Suprapubic skin (tissue), 4 donors: ENCODE measurements around the gene TP53TG5. TPM values are rescaled to one million over a fixed set of nuclear protein-coding genes. Genes with fewer than 3 reads are reported as not detected.

Experiments
- DNase-seq, 2 donors: peaks; one replicate each; pipeline ENCODE4 v3.0.0-alpha.2; 2019; ENCODE audit warnings: low spot score in 2 of 2
- H3K27ac ChIP-seq: fragments of 200-600 bp; sonication (generic); one replicate; pipeline ENCODE4 v1.5.1; 2019
- H3K27me3 ChIP-seq: fragments of 200-600 bp; sonication (generic); one replicate; pipeline ENCODE4 v1.5.1; 2019
- H3K36me3 ChIP-seq: fragments of 200-600 bp; sonication (generic); one replicate; pipeline ENCODE4 v1.5.1; 2019
- H3K4me1 ChIP-seq: fragments of 200-600 bp; sonication (generic); one replicate; pipeline ENCODE4 v1.5.1; 2019
- H3K4me3 ChIP-seq: fragments of 200-600 bp; sonication (generic); one replicate; pipeline ENCODE4 v1.5.1; 2019; ENCODE audit warnings: mild to moderate bottlenecking
- H3K9me3 ChIP-seq: fragments of 200-600 bp; sonication (generic); one replicate; pipeline ENCODE4 v1.5.1; 2019
- EP300 ChIP-seq: sonication (generic); formaldehyde crosslinking; IDR thresholded peaks from one replicate; pipeline ENCODE4 v1.6.1; 2017; ENCODE audit warnings: antibody characterized with exemption
- POLR2A ChIP-seq, 2 donors: fragments of 450-650 bp; IDR thresholded peaks; one replicate each; pipeline ENCODE4 v1.6.1; 2017; ENCODE audit warnings: antibody characterized with exemption in 2 of 2, mild to moderate bottlenecking in 2 of 2, moderate library complexity in 2 of 2
- POLR2AphosphoS5 ChIP-seq, 3 donors: sonication (generic); formaldehyde crosslinking; IDR thresholded peaks; one replicate each; pipeline ENCODE4 v1.6.1; 2017; ENCODE audit warnings: antibody characterized with exemption in 3 of 3
- WGBS: methylation state at CpG from one replicate; pipeline ENCODE4 v1.1.5; 2018; 5-methylcytosine and 5-hydroxymethylcytosine counted together
- total RNA-seq, 4 donors: library from RNA; depleted of rRNA; stranded (reverse); fragments of >200 nt; gene quantifications; one replicate each; pipeline ENCODE4 v1.1.0, GENCODE V29; 2016
- TF ChIP-seq, protein P1 (sequence below), 2 donors: fragments of 200-600 bp in 1 of 2; fragments of 450-650 bp in 1 of 2; sonication (generic) in 1 of 2; IDR thresholded peaks; one replicate each; pipeline ENCODE4 v1.5.1; 2016 to 2019; ENCODE audit warnings: antibody characterized with exemption in 2 of 2, mild to moderate bottlenecking in 1 of 2, moderate library complexity in 1 of 2

TP53TG5 gene
- total RNA-seq, 4 donors from 2014 or later: 0.32 TPM; not detected in 3

DNA sequence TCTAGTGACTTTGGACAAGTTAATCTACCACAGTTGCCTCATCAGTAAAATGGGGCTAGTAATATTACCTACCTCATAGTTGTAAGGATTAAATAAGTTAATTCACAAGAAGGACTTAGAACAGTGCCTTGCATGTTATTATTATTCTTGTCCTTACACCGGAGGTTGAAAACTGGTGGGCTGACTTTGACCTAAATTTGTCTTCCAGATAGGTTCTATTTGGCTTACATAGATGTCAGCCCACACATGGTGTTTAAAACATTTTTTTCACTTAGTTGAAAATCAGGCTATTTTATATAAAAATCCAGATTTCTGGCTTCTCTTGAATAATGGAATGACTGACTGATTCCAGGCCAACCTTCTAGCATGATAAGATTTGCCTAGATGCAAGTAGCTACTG, 11.9 kb downstream of the TP53TG5 start:
- no peak for DNase-seq
- Histone ChIP-seq H3K9me3 (no peaks in the 10 kb centered on the region), H3K27ac (no peak overlapping the region), H3K4me1 (peaks cover 22% of the 10 kb centered on the region), H3K36me3 (peaks cover 32% of the 10 kb centered on the region), H3K4me3 (no peak overlapping the region), H3K27me3 (no peaks in the 10 kb centered on the region)
- 89% methylated on average over 1 of the region's 1 CpG for WGBS
- TF ChIP-seq EP300: no peak
- TF ChIP-seq POLR2AphosphoS5 (IDR thresholded peaks at IDR 0.05): no peak
- no peak for TF ChIP-seq POLR2A (IDR thresholded peaks at IDR 0.05)
- TF ChIP-seq, protein P1, sequence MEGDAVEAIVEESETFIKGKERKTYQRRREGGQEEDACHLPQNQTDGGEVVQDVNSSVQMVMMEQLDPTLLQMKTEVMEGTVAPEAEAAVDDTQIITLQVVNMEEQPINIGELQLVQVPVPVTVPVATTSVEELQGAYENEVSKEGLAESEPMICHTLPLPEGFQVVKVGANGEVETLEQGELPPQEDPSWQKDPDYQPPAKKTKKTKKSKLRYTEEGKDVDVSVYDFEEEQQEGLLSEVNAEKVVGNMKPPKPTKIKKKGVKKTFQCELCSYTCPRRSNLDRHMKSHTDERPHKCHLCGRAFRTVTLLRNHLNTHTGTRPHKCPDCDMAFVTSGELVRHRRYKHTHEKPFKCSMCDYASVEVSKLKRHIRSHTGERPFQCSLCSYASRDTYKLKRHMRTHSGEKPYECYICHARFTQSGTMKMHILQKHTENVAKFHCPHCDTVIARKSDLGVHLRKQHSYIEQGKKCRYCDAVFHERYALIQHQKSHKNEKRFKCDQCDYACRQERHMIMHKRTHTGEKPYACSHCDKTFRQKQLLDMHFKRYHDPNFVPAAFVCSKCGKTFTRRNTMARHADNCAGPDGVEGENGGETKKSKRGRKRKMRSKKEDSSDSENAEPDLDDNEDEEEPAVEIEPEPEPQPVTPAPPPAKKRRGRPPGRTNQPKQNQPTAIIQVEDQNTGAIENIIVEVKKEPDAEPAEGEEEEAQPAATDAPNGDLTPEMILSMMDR (IDR thresholded peaks at IDR 0.05): no peak

DNA sequence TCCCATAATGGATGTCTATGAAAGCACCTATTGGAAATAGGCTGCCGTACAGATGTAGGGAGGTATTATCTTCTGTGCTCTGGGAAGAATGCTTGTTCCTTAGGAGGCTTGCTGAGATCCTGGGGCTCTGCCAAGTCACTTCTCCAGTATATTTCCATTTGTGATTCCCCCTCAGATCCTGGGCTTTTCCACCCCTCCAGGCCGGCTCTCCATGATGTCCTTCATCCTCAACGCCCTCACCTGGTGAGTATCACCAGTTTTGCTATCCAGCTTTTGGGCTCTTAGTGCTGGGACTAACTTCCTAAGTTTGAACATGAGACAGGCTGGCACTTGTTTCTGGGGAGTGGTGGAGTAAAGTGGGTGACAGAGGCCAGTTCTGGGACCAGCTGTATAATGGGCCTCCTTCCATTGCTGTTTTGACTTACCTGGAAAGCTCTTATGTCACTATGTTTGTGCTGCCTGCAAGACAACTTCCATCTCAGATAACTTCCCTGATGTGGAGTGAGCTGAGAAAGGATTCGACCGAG, 12.6 kb downstream of the TP53TG5 start:
- no peak overlapping the region for H3K4me3 ChIP-seq
- no peak for DNase-seq
- TF ChIP-seq POLR2A (IDR thresholded peaks at IDR 0.05): no peak
- TF ChIP-seq EP300: no peak
- TF ChIP-seq, protein P1 (IDR thresholded peaks at IDR 0.05): no peak
- TF ChIP-seq POLR2AphosphoS5 (IDR thresholded peaks at IDR 0.05): no peak
- peaks cover 32% of the 10 kb centered on the region for H3K36me3 ChIP-seq
- H3K27ac ChIP-seq: no peak overlapping the region
- H3K27me3 ChIP-seq: no peaks in the 10 kb centered on the region
- WGBS: 83% methylated on average over 5 of the region's 5 CpGs
- peaks cover 25% of the 10 kb centered on the region for H3K4me1 ChIP-seq
- H3K9me3 ChIP-seq: no peaks in the 10 kb centered on the region

DNA sequence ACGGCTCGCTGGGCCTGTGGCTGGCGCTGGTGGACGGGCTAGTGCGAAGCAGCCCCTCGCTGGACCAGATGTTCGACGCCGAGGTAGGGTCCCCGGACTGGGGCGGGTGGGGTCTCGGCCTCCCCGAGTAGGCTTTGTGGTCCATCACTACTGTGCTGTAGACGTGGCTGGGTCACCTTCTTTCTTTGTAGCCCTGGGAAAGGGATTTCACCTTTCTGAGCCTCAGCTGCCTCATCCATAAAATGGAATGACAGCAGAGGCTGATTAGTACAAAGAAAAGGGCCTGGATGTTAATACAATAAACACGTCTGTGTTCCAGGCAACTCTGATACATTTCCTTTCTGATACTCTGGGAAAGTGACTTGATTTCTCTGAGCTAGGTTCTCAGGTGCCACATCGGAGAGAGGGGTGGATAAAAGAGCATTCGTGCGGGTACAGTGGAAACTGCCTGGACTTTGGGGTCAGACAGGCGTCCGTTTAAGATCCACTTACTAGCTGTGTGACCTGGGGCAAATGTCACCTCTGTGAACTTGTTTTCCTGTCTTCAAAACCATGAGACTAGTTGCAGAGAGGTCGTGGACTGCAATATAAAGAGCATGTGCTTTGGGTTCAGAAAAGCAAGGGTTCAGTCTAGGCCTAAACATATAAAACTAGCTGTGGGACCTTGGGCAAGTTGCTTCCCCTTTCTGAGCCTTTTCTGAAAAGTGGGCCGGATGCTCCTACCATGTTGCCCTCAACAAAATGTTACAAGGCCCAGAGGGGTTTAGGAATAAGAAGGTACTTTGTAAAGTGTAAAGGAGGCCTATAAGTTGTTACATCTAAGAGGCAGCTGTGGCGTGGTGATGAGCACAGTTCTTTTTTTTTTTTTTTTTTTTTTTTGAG, 14.3 kb downstream of the TP53TG5 start:
- Histone ChIP-seq H3K4me1 (peaks cover 39% of the 10 kb centered on the region), H3K9me3 (no peaks in the 10 kb centered on the region), H3K27ac (peak overlapping the region; percentile 95), H3K4me3 (peak overlapping the region; percentile 82), H3K27me3 (no peaks in the 10 kb centered on the region), H3K36me3 (peaks cover 32% of the 10 kb centered on the region)
- TF ChIP-seq POLR2AphosphoS5 (IDR thresholded peaks at IDR 0.05) (no peak), EP300 (no peak), POLR2A (IDR thresholded peaks at IDR 0.05) (no peak)
- TF ChIP-seq, protein P1 (IDR thresholded peaks at IDR 0.05): no peak
- WGBS: 20% methylated on average over 17 of the region's 23 CpGs
- DNase-seq: no peak

DNA sequence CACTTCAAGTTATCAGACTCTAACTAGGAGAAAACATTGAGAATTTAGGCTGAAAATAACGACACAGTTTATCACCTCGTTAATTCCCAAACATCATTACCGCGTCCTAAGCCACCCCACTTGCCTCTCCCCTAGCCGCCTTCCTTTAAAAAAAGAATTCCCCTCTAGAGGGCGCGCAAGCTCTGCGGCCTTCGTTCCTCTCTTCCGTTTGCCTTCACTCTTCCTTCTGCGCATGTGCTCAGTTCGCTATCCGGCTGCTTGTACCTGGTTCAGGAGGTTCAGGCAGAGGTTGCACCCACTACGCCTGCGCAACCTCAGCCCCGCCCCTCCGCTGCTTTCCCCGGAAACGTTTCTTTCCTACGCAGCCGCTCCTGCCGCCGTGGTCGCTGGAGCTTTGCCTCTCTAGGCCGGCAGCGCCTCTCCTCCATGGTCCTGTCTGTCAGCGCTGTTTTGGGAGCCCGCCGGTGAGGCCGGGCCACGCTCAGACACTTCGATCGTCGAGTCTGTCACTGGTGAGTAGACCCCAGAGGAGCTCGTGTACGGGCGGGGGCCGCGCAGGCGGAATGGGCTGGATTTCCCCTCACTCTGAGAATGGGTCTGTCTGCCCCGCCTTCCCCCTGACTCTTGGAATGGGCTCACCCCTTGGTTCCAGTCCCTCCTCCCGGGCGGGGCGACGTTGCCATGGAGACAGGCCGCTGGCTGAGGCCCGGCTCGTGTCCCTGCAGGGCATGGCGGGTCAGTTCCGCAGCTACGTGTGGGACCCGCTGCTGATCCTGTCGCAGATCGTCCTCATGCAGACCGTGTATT, 15.1 kb downstream of the TP53TG5 start, which contains the start of gene SYS1:
Gene SYS1 (plus strand): TSS at position 353 of the 807 bp plus-strand sequence. CDS start 376 bp downstream, at position 729.
- peaks cover 47% of the 10 kb centered on the region for H3K4me1 ChIP-seq
- DNase-seq: peak; percentile 99 to 100
- 0% methylated on average over 39 of the region's 55 CpGs for WGBS

More for the DNA sequence above, 15.1 kb downstream of the TP53TG5 start, which contains the start of gene SYS1:
- TF ChIP-seq EP300 (no peak), POLR2AphosphoS5 (IDR thresholded peaks at IDR 0.05) (peak; percentile 24 to 95 (median 89)), POLR2A (IDR thresholded peaks at IDR 0.05) (peak; percentile 90 to 94)
- TF ChIP-seq, protein P1 (IDR thresholded peaks at IDR 0.05): peak; percentile 86 to 97
- H3K36me3 ChIP-seq: peaks cover 25% of the 10 kb centered on the region
- no peaks in the 10 kb centered on the region for H3K27me3 ChIP-seq
- H3K4me3 ChIP-seq: peak within 1 kb of the TSS; percentile 82
- H3K27ac ChIP-seq: peak within 1 kb of the TSS; percentile 95
- no peaks in the 10 kb centered on the region for H3K9me3 ChIP-seq
